Neural cell (in vitro differentiated cells): Measurements from ENCODE around the gene TMOD4. TPM values are rescaled to one million over a fixed set of nuclear protein-coding genes. Genes with fewer than 3 reads are reported as not detected.
A peak's percentile ranks its signal among the peaks of the same experiment; 100 is the strongest.

Source experiments
- H2AFZ ChIP-seq: fragments of 200-600, 300-800 bp; sonication (generic), shearing (Covaris generic); 2 replicates; pipeline ENCODE4 v1.6.0; 2014; ENCODE audit warnings: low read depth, mild to moderate bottlenecking, antibody characterized with exemption, low read length, moderate library complexity
- H3F3A ChIP-seq: fragments of 200-600 bp; shearing (Covaris generic); 2 replicates; pipeline ENCODE4 v1.6.1; 2016; ENCODE audit warnings: mild to moderate bottlenecking, moderate library complexity, mixed read lengths, antibody characterized with exemption, low read length; ENCODE audit not compliant: insufficient read depth, poor library complexity, severe bottlenecking
- H3K27ac ChIP-seq: fragments of 200-600, 300-800 bp; sonication (generic), shearing (Covaris generic); 2 replicates; pipeline ENCODE4 v1.5.1; 2014; ENCODE audit warnings: mild to moderate bottlenecking, low read length, moderate library complexity
- H3K27me3 ChIP-seq: fragments of 300-800, 200-600 bp; sonication (generic), shearing (Covaris generic); 2 replicates; pipeline ENCODE4 v1.6.0; 2014; ENCODE audit warnings: mild to moderate bottlenecking, low read depth, low read length, moderate library complexity; ENCODE audit not compliant: insufficient read depth
- H3K36me3 ChIP-seq: fragments of 300-800, 200-600 bp; sonication (generic), shearing (Covaris generic); 2 replicates; pipeline ENCODE4 v1.5.1; 2014; ENCODE audit warnings: mild to moderate bottlenecking, antibody characterized with exemption, low read length, moderate library complexity; ENCODE audit not compliant: insufficient read depth
- H3K4me2 ChIP-seq: fragments of 300-800, 200-600 bp; sonication (generic), shearing (Covaris generic); 2 replicates; pipeline ENCODE4 v1.6.0; 2014; ENCODE audit warnings: mild to moderate bottlenecking, low read length
- H3K4me3 ChIP-seq: fragments of 300-800, 200-600 bp; sonication (generic), shearing (Covaris generic); 2 replicates; pipeline ENCODE4 v1.5.1; 2014; ENCODE audit warnings: mild to moderate bottlenecking, low read length, moderate library complexity
- H3K79me2 ChIP-seq: fragments of 200-600 bp; shearing (Covaris generic); replicated peaks from 2 replicates; pipeline ENCODE4 v1.6.0; 2014; ENCODE audit warnings: mild to moderate bottlenecking, low read length, moderate library complexity; ENCODE audit not compliant: insufficient read depth
- H3K9ac ChIP-seq: fragments of 300-800, 200-600 bp; sonication (generic), shearing (Covaris generic); 2 replicates; pipeline ENCODE4 v1.6.1; 2016; ENCODE audit warnings: mild to moderate bottlenecking, low read length, mixed read lengths
- H3K9me2 ChIP-seq: fragments of 200-600 bp; shearing (Covaris generic); 2 replicates; pipeline ENCODE4 v1.6.1; 2016; ENCODE audit warnings: mild to moderate bottlenecking, low read length, mixed read lengths; ENCODE audit not compliant: insufficient read depth
- H3K9me3 ChIP-seq: fragments of 200-600, 300-800 bp; sonication (generic), shearing (Covaris generic); 2 replicates; pipeline ENCODE4 v1.6.1; 2016; ENCODE audit warnings: mild to moderate bottlenecking, mixed run types, low read length, moderate library complexity, mixed read lengths
- H4K20me1 ChIP-seq: fragments of 200-600 bp; shearing (Covaris generic); 2 replicates; pipeline ENCODE4 v1.6.1; 2016; ENCODE audit warnings: mild to moderate bottlenecking, mixed run types; ENCODE audit not compliant: insufficient read depth
- CTCF ChIP-seq: fragments of 450-650 bp; IDR thresholded peaks from 2 replicates; pipeline ENCODE4 v1.5.1; 2014; ENCODE audit warnings: antibody characterized with exemption, mild to moderate bottlenecking, moderate library complexity; ENCODE audit not compliant: poor library complexity, severe bottlenecking
- EP300 ChIP-seq: fragments of 450-650 bp; conservative IDR thresholded peaks from 2 replicates; pipeline ENCODE4 v1.6.1; 2014; ENCODE audit warnings: antibody characterized with exemption, mild to moderate bottlenecking, moderate library complexity; ENCODE audit not compliant: poor library complexity, severe bottlenecking
- EZH2 ChIP-seq: fragments of 200-600, 300-800 bp; shearing (Covaris generic), sonication (generic); IDR thresholded peaks from 2 replicates; pipeline ENCODE4 v1.6.1; 2014; ENCODE audit warnings: antibody characterized with exemption, low read length, borderline replicate concordance, mild to moderate bottlenecking; ENCODE audit not compliant: insufficient read depth, poor library complexity, severe bottlenecking
- MXI1 ChIP-seq: fragments of 450-650 bp; conservative IDR thresholded peaks from 2 replicates; pipeline ENCODE4 v1.6.1; 2014; ENCODE audit warnings: antibody characterized with exemption, mild to moderate bottlenecking; ENCODE audit not compliant: poor library complexity, severe bottlenecking
- POLR2AphosphoS5 ChIP-seq: IDR thresholded peaks from 2 replicates; pipeline ENCODE4 v1.6.1; 2012
- RAD21 ChIP-seq: fragments of 450-650 bp; conservative IDR thresholded peaks from 2 replicates; pipeline ENCODE4 v1.6.1; 2014; ENCODE audit warnings: antibody characterized with exemption, mild to moderate bottlenecking, moderate library complexity
- REST ChIP-seq: IDR thresholded peaks from 2 replicates; pipeline ENCODE4 v1.6.1; 2012; ENCODE audit warnings: borderline replicate concordance
- SMC3 ChIP-seq: fragments of 450-650 bp; conservative IDR thresholded peaks from 2 replicates; pipeline ENCODE4 v1.6.1; 2014; ENCODE audit warnings: antibody characterized with exemption, mild to moderate bottlenecking, moderate library complexity; ENCODE audit not compliant: poor library complexity
- TAF1 ChIP-seq: IDR thresholded peaks from 2 replicates; pipeline ENCODE4 v1.6.1; 2012; ENCODE audit warnings: low read depth
- polyA minus RNA-seq: library from RNA; depleted of rRNA, polyadenylated mRNA; stranded (reverse); fragments of >200 nt; gene quantifications from 2 replicates; pipeline ENCODE4 v1.2.3, GENCODE V29; 2014
- polyA plus RNA-seq: library from polyadenylated mRNA; depleted of rRNA; stranded (reverse); fragments of >200 nt; gene quantifications from 2 replicates; pipeline ENCODE4 v1.2.3, GENCODE V29; 2014

The TMOD4 gene
- not detected in 2 replicates for polyA plus RNA-seq
- polyA minus RNA-seq, result not detected in 2 replicates

GRCh38 chr1:151175863-151176262 lies at the start of gene TMOD4:
Gene TMOD4 (minus strand): TSS chr1:151175981. CDS start chr1:151174875, 1,106 bp downstream.
- Histone ChIP-seq H3K36me3 (no peaks in the 10 kb centered on the region), H2AFZ (no peak within 1 kb of the TSS), H3K4me3 (no peak within 1 kb of the TSS), H3F3A (no peaks in the 10 kb centered on the region), H3K9me2 (no peaks in the 10 kb centered on the region), H3K27me3 (no peaks in the 10 kb centered on the region), H3K9ac (no peak within 1 kb of the TSS), H3K27ac (no peak within 1 kb of the TSS), H3K9me3 (no peaks in the 10 kb centered on the region), H4K20me1 (no peaks in the 10 kb centered on the region), H3K4me2 (no peak within 1 kb of the TSS), H3K79me2 (no peaks in the 10 kb centered on the region)
- TF ChIP-seq SMC3 (no peak), CTCF (peak; percentile 53)

- Histone ChIP-seq H3K4me2 (no peak overlapping the region), H3K36me3 (no peaks in the 10 kb centered on the region), H3K9me2 (no peaks in the 10 kb centered on the region), H3K9ac (no peak overlapping the region), H4K20me1 (no peaks in the 10 kb centered on the region), H3K27ac (no peak overlapping the region), H2AFZ (no peak overlapping the region), H3F3A (no peaks in the 10 kb centered on the region), H3K79me2 (peaks cover 34% of the 10 kb centered on the region), H3K27me3 (no peaks in the 10 kb centered on the region), H3K4me3 (no peak overlapping the region), H3K9me3 (no peaks in the 10 kb centered on the region)
- no peak for TF ChIP-seq EP300
- no peak for TF ChIP-seq CTCF
- TF ChIP-seq POLR2AphosphoS5, result no peak
- TF ChIP-seq TAF1, result no peak
- TF ChIP-seq REST, result no peak
- no peak for TF ChIP-seq SMC3
- TF ChIP-seq RAD21, result no peak
- TF ChIP-seq MXI1, result no peak
- TF ChIP-seq EZH2, result no peak
Measured at GRCh38 chr1:151222130-151222529, 46.3 kb upstream of the TMOD4 start.
